GM21515 (cell line): ENCODE results near the gene TNRC6A.

Source experiments
- ATAC-seq: cut with Tn5 transposase; IDR thresholded peaks from one replicate; pipeline ENCODE4 v1.9.1; 2021; ENCODE audit not compliant: unreplicated experiment

The TNRC6A gene

DNA sequence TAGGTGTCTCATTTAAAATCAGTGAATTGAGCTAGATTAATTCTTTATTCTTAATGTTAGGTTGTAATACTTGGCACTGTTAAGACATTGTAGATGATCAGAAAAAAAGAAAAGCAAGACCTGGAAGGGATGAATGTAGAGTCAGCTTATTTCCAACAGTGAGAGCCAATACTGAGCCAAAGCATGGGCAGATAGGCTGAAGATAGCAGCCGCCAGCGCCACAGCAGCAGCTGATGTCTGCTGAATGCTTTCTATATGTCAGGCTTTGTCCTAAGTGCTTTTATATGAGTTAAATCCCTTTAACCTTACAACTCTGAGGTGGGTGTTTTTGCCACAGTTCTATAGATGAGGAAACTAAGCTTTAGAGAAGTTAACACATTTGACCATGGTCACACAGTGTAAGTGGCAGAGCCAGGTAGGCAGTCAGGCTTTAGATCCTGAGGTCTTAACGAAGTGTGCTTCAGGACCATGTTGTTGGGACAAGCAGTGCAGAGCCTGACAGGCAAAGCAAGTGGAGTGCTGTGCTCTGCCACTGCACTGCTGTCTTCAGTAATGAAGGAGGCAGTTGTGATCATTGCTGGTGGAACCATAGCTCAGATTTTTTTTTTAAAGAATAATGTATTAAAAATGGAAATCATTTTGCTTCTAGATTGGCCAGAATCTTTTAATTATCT is 25.9 kb downstream of the TNRC6A start:
- no peak for ATAC-seq

DNA sequence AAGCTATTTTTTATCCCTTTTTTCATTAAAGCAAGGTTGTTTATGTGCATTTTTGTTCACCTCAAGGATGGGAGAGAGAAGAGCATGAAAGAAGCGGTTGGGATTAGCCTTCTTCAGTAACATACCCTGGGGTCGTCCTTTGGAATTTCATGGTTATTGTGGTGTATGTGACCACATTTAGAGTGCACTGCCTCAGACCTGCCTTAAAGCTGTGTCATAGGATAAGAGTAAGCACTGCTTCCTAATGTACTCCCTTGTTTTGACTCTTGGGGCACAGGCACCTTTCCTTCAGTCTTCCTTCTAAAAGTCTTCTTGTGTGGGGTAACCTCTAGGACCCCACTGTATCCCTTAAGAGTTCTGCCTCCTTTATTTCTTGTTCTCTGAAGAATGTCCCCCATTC is 28.9 kb downstream of the TNRC6A start:
- ATAC-seq = no peak

DNA sequence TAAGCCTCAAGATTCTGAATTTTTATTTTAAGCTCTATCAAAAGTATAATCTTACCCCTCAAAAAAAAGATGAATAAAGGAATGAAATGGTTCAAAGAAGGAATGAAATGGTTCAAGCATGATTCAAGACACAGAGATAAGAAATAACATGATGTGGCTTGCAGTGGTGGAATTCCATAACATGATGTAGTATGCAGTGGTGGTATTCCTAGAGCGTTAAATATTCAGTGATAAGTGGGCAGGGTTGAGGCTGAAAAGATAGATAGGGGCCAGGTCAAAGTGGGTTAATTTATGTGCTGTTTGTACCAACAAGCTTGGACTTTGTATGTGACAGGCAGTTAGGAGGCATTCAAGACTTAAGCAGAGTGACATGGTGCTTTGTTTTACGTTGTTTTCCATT is 29.6 kb downstream of the TNRC6A start:
- no peak for ATAC-seq

DNA sequence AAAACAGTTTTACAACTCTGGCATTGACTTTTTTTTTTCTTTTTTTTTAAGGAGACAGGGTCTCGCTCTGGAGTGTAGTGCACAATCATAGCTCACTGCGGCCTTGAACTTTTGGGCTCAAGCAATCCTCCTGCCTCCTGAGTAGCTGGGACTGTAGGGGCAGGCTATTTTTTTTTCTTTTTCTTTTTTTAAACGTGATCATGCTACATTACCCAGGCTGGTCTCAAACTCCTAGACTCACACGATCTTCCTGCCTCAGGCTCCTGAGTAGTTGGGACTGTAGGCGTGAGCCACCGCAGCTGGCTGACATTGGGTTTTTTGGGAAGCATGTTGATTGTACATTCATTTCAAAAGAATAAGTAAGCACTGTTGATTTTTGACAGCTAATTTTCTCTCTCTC is 32.1 kb downstream of the TNRC6A start:
- no peak for ATAC-seq

DNA sequence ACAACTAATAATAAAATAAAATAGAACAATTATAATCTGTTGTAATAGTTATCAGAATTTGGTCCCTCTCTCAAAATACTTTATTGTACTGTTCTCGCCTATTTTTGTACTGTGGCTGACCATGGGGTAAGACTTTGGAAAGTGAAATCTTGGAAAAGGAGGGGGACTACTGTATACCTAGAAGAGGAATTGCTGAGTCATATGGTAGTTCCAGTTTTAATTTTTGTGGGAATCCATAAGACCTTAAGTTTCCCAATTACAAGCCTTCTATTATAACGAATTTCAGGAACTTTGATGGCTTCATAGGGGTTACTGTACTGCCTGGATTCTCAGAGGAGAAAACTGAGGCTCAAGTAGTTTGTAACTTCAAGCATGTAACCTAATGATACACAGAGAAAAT is 35.5 kb downstream of the TNRC6A start:
- no peak for ATAC-seq

DNA sequence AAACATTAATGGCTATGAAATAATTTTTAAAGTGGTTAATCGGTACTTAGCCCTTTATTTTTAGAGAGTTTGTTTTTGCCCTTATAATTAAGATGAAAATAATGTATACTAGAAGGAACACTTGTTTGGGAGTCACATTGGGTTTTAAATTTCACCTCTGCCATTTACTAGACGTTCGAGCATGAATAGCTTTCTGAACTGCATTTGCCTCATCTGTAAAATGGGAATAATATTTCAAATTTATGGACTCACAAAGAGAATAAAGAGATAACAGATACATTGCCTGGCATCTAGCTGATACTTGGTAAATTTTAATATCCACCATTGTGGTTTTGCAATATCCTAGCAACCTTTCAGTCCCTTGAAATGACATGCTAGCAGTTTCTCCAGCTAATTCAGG is 36.6 kb downstream of the TNRC6A start:
- ATAC-seq = no peak

DNA sequence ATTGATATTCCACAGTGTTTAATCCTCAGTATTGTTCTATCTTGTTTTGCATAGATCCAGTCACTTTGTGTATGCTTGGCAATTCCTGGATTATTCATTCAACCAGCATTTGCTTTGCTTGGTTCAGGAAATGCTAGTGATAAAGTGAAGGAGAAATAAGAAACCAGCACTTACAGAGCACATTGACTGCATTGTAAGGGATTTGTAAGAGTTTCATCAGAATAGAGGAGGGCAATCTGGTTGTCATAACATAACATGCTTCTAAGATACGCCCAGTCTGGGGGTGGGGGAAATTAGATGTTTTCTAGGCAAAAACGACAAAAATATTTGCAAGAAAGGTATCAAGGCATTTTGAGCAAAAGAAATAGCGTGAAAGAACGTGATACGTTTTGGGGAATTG is 40.4 kb downstream of the TNRC6A start:
- ATAC-seq = no peak

DNA sequence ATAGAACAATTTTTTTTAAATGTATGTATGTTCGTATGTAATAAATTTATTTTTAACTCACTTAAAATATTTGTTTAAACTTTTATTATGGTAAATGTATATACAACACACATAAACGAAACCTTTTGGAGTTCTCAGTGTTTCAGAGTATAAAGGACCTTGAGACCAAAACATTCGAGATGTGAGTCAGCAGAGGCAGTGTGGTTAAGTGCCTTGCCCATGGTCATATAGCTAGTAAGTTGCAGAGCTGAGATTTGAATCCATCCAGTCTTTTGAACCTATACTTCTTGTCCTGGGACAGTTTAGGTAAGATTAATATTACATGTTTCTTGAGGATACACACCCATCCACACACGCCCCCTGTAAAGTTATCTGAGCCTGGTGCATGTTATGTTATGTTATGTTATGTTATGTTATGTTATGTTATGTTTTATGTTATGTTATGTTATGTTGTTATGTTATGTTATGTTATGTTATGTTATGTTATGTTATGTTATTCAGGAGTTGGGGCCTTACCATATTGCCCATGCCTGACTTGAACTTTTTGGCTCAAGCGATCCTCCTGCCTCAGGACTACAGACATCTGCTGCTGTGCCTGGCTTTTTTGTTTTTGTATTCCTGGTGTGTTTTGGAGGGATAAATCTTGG is 41.8 kb downstream of the TNRC6A start:
- ATAC-seq = no peak

DNA sequence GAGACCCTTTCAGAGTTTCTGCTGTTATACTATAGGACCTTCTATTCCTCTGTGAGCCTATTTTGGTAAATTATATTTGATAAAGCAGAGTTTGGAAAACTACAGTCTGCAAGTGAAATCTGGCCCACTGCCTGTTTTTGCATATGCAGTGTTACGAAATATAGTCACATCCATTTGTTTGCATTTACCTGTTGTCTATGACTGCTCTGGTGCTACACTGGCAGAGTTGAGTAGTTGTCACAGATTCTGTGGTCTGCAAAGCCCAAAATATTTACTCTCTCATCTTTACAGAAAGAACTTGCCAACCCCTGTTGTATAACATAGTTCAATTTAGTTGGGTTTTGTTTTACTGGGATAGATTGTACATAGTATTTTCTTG is 42.3 kb downstream of the TNRC6A start:
- ATAC-seq = no peak

DNA sequence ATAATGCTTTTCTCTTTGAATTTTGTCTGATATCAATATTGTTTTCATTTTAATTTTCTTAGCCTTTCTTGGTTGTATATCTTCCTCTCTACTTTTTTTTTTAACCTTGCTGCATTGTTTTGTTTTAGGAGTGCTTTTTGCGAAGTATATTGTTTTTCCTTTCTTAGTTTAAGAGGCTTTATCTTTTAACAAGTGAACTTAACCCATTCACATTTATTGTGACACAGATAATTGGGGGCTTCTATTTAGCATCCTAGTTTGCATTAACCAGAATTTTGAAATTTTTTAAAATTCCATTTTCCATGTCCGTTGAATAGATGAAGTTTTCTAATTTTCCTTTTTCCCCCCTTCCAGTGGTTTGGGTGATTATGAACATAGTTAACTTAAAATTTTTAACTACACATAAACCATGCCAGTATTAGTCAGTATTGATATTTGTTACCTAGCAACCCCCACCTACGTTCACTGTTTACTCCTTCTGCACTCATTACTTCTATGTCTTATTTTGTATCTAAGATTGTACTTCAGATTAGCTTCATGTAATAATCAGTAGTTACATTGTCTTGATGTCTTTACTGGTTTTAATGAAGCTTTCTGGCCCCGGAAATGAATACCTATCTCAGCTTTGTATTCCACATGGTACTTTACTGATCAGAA is 44.4 kb downstream of the TNRC6A start:
- ATAC-seq = no peak

DNA sequence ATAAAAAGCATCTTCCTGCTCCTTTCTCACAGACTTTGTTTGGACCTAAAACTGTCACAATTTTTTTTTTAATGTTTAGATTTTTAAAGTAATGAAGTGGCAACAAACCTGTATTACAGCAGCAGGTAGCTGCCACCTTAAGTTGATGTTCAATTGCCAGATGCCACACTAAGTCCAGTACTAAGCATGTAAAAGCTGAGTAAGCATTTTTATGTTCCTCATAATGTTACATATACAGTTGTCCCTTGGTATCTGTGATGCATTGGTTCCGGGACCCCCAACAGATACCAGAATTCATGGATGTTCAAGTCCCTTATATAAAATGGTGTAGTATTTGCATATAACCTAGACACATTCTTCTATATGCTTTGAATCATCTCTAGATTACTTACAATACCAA is 45.1 kb downstream of the TNRC6A start:
- no peak for ATAC-seq

DNA sequence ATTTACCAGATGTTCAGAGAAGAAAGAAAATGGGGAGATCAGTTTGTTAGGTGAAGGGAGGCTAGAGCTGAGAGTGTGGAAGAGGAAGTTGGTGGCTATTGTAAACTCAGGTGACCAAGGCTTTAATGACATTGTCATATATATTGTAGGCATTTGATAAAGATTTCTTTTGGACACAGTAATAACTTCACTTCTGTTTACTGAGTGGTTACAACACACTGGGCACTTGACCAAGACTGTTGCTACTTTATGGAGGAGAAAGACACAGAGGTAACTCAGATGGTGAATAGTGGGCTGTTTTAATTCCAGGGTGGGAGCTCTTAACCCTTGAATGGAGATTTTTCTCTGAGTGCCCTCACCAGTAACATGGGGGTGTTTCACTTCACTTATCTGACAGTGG is 46.0 kb downstream of the TNRC6A start:
- ATAC-seq = no peak

DNA sequence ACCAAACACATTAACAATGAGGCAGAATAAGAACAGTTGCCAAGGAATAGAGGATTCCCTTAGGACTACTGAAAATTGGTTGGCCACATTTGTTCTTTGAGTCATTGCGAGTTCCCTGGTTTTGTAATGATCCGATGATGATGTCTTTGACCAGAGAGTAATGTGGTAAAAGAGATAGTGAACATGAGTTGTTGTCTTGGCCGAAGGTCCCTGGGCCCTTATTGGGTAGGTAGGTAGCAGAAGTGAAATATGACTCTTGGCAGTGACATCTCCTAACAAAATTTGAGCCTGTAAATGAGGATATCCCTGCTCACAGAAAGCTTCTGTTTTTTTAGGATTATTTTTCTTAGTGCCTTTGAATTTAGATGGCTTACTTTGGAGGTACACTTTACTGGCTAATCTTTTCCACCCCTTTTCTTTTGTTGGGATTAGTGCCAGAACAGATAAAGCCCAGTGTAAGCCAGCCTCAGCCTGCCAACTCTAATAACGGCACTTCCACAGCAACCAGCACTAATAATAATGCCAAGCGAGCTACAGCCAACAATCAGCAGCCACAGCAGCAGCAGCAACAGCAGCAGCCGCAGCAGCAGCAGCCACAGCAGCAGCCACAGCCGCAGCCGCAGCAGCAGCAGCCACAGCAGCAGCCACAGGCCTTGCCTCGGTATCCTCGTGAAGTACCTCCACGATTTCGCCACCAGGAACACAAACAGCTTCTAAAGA is 47.2 kb downstream of the TNRC6A start:
- no peak for ATAC-seq

DNA sequence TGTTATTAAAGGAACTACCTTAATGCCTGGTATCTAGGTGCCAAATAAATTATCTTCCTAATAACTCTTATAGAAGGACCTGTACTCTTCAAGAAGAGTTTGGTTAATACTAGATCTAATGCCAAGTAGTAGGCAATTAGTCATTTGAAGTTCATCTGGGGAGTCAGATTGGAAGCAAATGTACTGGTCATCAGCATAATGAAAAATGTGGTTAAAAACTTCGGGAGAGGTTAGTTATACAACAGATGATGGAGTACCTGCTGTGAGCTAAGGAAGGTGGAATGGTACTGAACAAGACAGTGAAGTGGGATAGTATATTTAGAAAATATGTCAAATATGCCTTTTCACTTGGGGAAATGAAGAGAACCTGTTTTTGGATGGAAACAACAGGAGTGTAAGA is 49.2 kb downstream of the TNRC6A start:
- no peak for ATAC-seq

DNA sequence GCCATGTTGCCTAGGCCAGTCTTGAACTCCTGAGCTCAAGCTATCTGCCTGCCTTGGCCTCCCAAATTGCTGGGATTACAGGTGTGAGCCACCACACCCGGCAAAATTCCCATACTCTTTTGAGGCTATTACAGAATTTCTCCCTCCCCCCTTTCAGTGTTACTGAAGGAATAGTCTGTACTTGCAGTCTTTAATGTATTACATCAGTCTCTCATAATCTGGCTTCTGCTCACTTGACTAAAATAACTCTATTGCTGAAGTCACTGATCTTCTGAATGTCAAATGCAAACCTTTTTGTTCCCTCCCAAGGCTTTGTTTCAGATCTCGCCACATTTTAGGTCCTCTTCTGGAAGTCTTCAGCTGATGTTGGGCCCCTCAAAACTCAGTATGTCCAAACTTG is 51.8 kb downstream of the TNRC6A start:
- ATAC-seq = no peak

DNA sequence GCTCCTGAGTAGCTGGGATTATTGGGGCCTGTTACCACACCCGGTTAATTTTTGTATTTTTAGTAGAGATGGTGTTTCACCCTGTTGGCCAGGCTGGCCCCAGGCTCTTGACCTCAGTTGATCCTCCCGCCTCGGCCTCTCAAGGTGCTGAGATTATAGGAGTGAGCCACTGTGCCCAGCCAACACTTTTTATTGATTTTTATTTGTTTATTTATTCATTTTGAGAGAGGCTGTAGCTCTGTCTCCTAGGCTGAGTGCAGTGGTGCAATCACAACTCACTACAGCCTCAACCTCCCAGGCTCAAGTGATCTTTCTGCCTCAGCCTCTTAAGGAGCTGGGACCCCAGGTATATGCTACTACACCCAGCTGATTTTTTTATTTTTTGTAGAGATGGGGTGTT is 54.7 kb downstream of the TNRC6A start:
- no peak for ATAC-seq

DNA sequence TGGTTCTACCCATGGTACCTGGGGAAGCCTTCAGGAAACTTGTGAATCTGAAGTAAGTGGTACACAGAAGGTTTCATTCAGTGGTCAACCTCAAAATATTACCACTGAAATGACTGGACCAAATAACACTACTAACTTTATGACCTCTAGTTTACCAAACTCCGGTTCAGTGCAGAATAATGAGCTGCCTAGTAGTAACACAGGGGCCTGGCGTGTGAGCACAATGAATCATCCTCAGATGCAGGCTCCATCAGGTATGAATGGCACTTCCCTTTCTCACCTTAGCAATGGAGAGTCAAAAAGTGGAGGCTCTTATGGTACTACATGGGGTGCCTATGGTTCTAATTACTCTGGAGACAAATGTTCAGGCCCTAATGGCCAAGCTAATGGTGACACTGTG is 60.4 kb downstream of the TNRC6A start:
- ATAC-seq = no peak

DNA sequence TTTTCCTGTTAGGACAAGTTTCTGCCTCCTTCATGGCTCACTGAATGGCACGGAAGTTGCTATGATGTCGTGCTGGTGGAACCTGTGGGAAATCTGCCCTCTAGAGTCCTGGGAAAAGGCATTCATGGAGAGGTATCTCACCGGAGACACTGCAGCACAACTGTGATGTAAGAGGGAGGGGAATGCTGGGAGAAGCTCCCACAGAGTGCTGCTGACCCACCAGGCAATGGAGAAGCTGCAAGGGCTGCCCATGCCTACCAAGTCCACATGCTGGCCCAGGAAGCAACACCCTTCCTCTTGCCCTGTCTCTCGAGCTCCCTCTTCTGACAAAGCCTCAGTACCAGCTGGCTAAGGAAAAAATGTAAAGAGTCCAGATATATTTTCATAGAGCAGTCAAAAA is 71.1 kb downstream of the TNRC6A start:
- no peak for ATAC-seq

DNA sequence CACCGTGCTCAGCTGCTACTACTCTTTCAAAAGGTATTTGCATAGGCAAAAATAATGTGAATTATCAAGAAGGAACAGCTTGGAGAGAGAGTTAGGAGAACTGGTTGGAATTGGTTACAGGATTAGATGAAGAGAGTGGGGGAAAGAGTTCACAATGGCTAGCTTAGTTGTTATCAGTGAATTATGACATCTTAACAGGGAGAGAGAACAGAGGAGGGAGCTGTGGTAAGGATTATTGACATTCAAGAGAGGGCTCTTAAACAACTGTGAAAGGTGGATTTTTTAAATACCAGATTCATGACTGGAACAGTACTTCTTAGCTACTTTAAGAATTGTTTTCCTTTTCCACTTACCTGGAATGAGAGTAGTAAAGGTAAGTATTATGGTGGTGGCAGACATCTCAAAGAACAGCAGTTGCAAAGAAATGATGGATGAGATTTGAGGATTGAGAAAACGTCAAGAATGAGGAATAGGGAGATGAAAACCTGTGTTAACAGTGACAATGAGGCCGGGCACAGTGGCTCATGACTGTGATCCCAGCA is 72.4 kb downstream of the TNRC6A start:
- no peak for ATAC-seq

DNA sequence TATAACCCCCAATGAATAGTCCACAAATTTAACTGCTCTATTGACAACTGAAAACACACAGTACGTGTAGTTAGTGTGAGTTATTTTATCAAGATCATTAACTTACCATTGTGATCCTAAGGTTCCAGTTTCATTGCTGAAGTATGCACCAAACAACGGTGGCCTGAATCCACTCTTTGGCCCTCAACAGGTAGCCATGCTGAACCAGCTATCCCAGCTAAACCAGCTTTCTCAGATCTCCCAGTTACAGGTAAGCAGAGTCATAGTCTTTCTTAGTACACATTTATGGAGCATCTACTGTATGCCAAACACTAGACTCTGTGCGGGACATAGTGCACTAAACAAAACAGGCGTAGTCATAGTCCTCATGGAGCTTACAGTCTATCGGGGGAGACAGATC is 76.0 kb downstream of the TNRC6A start:
- ATAC-seq = no peak

DNA sequence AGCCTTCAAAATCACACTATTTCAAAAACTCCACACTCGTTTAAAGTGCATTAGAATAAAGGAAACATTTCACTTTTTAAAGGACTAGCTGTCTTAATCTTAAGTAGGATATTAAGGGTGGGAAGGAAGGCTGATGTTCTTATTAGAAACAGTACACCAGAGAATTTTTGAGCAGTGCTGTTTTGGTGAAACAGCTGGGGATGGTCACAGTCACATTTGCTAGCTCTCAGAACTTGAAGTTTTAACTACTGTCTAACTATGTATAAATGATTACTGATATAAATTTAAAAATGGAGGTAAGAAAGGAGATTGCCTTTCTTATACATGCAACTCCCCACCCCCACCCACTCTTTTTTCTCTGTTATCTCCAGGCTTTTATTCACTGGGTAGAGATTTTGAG is 77.8 kb downstream of the TNRC6A start:
- no peak for ATAC-seq
